NCI-H226 (cell line): Measurements from ENCODE around the gene ZSWIM3.
"Not testable (repeated sequence)": the region's sequence is repeated elsewhere in the genome, so short reads cannot be mapped to it uniquely, and the experiment has no call there.

Experiments
- DNase-seq: peaks from one replicate; pipeline ENCODE4 v3.0.0-alpha.2; 2015

The ZSWIM3 gene

DNA sequence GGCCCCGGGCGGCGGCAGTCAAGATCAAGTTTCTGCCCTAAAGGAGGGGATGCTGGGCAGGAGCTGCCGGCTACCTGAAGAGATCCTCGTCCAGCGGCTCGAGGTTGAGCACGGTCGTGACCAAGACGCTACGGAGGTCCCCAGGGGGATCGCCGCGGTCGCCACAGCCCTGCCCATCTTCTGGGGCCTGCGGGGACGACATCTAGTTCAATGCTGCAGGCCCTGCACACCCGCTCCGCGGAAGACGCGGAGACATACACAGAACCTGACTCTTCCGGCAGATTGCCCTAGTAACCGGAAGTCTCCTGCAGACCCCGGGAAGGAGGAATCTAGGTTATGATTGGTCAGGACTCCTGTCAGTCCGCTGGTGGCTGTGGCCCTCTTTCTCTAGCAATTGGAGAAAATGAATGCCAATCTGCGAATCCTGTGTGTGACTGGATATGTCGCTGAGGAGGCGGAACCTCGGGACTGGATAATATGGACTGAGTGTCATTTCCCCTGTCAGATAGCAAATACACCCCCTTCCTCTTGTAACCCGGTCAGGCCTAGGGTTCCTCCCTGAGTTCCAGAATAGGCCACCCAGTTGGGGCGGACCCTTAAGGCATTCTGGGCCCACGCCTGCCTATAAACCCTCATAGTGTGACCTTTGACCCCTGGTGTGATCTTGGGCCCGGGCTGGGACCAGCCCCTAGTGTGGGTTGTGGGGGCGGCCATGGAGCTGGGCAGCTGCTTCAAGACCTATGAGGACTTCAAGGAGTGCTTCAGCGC lies at the start of gene ZSWIM3, which contains the start of gene ACOT8:
Gene ZSWIM3, plus strand, starts transcription at position 501 of the 768 bp plus-strand sequence. Its CDS starts 212 bp downstream, at position 713.
Gene ACOT8, minus strand, starts transcription at position 279 of the 768 bp plus-strand sequence. Its CDS starts 77 bp downstream, at position 202.
- peak; percentile 100 for DNase-seq

DNA sequence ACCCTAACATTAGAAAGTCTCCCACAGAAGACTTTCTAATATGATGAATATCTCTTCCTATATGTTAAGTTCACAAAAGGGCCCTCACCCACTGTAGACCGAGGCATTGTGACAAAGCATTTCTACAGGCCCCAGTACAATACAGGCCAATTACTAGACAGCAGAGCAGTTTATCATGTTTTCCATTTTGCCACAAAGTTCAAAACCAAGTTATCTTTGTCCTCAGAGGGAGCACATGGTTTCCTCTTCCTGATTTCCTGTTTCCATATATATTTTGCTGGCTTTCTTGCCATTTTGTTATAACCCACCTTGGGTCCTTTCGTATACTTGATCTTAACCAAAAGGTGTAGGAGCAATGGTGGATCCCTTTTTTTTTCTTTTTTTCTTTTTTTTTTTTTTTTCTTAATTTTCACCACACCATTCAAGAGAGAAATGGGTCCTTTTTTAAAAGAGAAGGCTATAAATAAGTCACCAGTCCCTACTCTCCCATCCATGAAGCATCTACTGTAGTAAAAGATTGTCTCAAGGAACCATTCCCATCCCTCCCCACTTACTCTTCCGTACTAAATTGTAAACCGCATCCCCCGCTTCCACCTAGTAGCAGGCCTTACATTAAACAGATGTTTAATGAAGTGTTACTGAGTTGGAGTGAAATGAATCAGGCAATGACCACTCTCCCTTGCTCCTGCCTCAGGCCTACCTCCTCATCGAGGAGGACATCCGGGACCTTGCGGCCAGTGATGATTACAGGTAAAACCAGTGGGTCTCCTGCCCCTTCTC lies 47.0 kb upstream of the ZSWIM3 start:
- no peak for DNase-seq

DNA sequence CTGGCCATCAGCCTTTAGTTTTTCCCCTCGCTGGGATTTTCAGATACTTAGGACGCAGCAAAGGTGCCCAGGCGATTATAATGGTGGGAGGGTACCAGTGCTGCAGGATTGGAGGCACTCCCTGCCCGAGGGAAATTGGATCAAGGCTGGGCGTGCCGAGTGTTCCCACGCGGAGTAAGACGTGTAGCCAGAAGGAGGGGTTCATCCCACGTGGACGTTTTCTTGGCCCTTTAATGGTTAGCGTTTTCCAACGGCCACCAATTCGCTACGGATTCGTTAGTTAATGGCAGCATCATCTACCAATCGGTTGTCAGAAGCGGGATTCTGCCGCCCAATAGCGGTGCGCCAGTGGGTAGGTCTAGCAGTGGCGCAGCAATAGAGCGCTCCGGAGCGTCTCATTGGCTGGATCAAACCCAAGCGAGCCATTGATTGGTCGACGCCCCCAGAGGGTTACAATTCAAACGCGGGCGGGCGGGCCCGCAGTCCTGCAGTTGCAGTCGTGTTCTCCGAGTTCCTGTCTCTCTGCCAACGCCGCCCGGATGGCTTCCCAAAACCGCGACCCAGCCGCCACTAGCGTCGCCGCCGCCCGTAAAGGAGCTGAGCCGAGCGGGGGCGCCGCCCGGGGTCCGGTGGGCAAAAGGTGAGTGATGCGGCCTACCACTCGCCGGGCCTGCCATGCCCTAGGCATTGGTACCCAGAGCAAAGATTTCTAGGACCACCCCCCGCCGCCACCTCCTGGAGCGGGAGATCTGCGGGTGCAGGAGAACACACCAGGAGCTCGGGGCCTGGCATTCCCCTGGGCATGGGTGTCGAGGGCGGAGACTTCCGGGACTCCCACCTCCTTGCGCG lies 45.0 kb upstream of the ZSWIM3 start, which contains the start of gene UBE2C:
Gene UBE2C, plus strand, starts transcription at position 488 of the 849 bp plus-strand sequence. Its CDS starts 52 bp downstream, at position 540.
- DNase-seq = peak; percentile 100

DNA sequence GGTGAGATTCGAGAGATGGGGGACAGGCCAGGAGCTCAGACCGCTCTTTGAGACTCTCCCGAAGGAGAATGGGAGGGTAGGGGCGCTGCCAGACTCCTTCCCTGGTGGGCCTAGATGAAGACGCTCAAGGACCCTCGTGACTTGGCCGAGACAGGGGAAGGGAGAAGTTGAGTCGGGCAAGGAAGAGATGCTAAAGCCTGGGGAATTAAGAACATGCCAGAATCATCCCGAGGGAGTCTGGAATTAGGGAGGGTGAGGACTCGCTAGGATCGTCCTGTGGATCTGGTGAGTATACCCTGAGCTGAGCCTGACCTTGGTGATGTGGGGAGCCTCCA lies 44.4 kb upstream of the ZSWIM3 start:
- no peak for DNase-seq

DNA sequence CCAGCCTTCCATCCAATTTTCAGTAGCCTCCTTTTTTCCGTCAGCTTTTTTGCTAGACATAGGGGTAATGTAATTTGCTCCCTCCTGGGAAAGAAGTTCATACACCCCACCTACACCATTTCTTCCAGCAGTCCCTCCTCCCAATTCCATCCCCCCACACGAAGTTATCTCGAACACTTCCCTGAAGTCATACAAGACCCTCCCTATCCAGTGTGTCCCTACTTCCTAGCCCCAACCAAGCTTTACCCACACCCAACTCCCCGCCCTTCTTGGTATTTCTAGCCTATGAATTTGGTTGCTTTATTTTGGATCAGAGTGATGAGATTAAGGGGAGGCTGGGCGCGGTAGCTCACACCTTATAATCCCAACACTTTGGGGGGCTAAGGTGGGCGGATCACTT lies 43.9 kb upstream of the ZSWIM3 start:
- DNase-seq = no peak

DNA sequence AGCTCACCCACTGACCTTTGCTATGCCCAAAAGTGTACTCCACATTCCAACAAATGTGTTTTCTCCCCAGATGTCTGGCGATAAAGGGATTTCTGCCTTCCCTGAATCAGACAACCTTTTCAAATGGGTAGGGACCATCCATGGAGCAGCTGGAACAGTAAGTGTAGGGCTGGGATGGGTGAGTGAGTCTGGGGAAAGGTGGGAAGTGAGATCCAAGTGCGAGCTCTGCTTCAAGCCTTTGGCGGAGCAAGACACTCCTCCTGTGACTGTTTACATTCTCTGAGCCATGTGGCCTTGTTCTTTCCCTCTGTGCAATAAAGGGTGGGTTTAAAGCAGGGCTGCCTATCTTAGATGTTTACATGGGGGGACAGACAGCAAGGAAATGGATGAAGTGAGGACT lies 43.1 kb upstream of the ZSWIM3 start:
- DNase-seq = no peak

DNA sequence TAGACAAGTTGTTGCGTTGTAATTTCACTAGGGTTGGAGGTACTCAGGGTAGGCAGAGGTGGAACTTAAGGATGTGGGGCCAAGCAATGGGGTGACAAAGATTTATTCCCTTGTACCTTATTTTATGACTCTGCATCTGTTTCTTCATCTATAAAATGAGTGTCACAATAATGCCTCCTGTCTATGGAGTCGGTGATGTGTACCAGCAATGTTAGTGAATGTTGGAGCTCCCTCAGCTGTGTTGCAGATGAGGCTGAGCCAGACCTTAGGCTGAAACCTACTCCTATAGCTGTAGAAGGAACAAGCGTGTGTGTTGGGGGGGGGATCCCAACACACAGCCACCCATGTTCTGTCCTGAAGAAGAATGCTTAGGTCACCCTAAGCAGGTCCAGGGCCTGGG lies 40.5 kb upstream of the ZSWIM3 start:
- no peak for DNase-seq

DNA sequence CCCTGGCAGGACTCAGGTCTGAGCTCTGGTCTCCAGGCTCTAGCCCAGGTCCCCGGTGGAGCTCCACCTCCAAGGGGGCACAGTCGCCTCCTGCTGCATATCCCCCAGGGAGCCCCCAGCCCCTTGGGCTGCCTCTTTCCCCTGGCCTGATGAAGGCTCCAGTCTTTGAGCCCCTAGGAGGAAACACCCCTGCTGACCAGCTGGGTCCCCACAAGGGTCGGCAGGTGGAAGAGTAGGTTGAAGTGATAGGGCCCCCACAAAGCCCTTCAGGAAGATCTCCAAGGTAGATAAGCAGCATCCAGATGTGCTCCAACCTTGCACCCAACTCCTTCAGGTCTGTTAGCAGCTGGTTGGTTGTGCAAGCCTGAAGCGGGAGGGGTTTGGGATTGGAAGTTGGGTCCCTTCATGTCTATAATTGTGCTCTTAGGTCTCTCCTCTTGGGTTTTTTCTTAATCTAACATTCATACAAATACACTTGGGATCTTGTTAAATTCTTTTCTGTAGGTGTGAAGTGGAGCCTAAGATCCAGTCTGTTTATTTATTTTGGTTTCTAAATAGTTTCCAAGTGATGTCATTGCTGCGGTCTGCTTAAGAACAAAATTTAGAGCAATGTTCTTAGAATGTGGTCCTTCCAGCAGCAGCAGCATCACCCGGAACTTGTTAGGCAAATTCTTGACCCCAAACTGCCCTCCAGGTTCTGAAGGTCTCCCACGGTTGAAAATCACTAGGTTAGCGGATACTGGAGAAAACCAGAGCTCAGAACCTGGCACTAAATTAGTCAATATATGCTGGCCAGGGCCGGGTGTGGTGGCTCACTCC lies 39.8 kb upstream of the ZSWIM3 start:
- DNase-seq = peak; percentile 45

DNA sequence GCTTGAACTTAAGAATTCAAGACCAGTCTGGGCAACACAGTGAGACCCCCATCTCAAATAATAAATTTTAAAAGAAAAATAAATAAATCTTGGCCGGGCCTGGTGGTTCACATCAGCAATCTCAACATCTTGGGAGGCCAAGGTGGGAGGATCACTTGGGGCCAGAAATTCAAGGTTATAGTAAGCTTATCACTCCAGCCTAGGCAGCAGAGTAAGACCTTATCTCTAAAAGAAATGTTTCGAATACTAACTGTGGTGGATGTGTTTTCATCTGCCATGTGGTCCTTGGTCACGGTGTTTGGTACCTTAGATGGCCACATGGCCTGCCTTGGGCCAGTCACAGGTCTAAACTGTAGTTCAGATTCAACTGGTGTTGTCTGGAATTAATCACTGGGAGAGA lies 39.2 kb upstream of the ZSWIM3 start:
- DNase-seq = no peak

DNA sequence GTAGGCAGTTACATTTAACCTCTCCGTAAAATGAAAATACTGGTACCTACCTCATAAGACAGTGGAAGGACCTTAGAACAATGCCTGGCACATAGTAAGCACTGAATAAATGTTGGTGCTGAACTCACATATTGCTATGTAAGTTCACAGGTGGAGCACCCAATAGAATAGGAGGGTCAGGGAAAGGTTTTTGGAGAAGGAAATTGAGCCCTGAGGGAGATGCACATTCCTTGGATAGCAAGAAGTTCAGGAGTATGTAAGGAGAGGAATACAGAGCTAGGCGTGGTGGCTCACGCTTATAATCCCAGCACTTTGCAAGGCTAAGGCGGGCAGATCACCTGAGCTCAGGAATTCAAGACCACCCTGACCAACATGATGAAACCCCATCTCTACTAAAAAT lies 37.9 kb upstream of the ZSWIM3 start:
- no peak for DNase-seq

DNA sequence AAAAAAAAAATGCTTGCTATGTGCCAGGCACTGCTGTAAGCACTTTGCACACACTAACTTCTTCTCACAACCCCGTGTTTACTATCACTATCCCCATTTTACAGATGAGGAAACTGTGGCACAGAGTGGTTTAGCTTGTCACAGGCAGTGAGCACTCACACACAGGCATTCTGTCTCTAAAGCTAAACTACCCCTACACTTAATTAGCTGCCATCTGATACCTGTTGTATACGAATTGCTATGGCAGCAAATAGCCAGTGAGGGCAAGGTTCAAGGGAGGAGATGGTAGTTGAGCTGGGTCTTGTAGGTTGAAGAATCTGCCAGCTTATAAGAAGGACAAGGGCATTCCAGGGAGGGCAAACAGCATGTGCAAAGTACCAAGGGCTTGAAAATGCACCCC lies 35.5 kb upstream of the ZSWIM3 start:
- no peak for DNase-seq

DNA sequence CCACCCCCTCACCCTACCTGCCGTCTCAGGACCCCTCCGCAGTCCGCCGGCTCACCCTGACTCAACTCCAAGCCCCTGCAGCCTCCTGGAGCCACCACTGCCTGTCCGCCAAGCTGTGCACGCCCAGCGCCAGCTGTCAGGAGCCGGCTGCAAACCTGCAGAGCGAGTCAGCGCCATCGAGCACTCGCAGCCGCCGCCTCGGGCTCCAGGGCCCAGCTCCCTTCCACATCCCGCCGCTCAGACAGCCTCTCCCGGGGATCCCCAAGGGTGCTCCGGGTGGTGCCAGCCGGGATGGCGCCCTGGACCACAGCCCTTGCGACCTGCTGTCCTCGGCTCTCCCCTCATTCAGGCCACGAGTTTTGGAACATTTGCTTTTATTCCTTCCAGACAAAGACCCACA lies 34.6 kb upstream of the ZSWIM3 start:
- DNase-seq = peak; percentile 60

DNA sequence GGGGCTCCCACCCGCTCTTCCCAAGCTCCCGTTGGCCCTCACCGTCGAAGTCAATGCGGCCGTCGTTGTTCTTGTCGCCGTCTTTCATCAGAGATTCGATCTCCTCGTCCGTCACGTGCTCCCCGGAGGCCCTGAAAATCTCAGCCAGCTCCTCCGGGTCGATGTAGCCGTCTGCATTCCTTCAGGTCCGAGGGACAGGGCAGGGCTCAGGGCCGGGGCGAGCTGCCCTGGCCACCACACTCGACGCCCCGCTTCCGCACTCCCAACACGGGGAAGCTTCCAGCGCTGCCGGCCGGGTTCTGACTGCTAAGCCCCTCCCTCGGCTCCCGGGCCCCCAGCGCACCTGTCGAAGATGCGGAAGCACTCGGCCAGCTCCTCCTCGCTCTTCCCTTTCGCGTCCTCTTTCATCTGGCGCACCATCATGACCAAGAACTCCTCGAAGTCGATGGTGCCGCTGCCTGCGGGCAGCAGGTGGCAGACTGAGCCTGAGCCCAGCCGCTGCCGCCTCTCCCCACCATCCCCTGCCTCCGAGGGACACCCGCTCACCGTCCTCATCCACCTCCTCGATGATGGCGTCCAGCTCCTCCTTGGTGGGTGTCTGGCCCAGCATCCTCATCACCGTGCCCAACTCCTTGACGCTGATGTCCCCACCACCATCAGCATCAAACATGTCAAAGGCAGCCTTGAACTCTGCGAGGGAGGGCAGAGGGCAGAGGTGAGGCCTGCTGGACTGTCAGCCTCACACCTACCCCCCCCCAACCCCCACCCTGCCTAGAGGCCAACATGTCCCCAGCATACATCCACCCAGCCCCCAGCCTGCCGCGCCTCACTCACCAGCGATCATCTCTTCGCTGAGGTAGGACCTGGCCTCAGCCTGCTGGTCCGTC lies 33.2 kb upstream of the ZSWIM3 start:
- no peak for DNase-seq

DNA sequence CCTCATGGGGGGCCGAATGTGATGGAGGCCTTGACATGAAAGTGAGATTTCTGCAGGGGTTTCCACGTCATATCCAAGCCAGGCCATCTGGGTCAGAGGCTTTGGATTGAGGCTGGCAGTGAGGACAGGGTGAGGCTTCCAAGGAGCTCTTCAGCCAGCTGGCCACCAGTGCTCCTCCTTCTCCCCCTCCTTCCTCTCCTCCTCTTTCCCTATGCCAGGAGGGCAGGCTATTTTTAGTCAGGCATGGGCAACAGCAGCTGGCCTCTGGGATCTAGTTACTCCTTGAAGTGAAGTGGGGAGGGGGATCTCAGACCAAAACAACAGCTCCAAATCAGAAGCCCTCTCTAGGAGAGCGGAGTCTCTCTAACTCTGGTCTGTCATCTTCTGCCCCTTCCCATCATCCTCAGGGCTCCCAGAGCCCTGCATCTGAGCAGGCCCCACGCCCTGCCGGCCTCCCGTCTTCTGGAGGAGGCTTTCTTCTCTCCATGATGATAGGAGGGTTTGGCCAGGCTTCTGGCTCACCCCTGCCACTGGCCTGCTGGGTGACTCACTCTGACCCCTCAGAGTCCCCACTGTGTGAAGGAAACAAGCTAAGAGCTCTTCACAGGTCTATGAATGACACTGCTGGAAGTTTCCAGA lies 30.9 kb upstream of the ZSWIM3 start:
- no peak for DNase-seq

DNA sequence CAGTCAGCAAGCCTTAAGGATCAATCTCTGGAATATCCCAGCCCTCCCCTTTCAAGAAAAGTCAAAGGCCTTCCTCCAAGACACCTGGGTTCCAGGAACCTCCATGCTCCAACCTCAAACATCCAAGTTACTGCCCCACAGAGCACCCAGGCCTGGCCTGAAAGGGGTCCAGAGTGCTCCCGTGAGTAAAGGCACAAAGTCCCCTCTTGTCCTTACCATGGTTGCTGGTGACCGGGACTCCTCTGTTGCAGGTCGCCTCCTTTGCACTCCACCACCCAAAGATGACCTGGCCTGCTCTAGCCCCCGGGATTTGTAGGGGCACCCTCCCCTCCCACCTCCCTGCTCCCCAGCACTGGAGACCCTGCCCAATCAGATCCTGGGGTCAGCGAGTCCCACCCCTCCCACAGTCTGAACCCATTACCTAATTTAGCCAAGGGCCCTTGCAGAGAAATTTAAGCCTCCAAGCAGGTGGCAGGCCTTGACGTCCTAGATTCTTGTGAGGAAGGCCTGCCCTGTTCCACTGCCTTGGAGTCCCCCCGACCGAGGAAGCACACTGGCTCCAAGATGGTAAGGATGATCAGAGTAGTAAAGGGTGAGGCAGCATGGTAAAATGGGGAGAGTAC lies 30.3 kb upstream of the ZSWIM3 start, which contains the start of gene TNNC2:
Gene TNNC2, minus strand, starts transcription at position 283 of the 623 bp plus-strand sequence. Its CDS starts 64 bp downstream, at position 219.
- no peak for DNase-seq

DNA sequence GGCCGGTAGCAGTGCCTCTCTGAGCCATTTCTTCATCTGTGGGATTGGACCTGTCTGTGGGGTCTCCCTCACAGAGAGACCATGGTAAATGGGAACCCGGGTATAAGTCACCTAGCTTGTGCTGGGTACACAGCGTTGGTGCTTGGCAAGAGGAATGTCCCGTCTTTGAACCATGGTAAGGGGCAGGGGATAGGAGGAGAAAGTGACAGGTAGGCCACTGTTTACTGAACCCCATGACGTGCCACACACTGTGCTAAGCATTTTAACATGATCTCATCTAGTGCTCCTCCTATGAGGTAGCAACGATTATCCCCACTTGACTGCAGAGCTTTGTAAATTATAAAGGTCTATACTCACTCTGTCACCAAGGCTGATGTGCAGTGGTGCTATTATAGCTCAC lies 29.7 kb upstream of the ZSWIM3 start:
- DNase-seq = no peak

DNA sequence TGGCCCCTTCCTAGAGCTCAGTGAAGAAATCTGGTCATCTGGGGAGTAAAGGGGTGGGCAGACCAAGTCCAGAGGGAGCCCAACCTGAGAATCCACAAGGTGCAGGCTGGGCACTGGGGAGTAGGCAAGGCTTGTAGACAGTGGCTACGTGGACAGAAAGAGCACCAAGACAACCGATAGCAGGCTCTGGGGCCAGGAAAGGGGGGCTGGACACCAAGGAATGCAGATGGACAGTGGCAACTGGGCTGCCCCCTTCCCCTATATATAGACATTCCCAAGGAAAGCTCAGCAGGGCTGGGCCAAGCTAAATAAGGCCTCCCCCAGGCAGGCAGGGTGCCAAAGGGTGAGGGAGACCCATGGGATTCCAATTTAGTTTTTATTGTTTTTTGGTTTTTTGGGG lies 28.8 kb upstream of the ZSWIM3 start:
- no peak for DNase-seq

DNA sequence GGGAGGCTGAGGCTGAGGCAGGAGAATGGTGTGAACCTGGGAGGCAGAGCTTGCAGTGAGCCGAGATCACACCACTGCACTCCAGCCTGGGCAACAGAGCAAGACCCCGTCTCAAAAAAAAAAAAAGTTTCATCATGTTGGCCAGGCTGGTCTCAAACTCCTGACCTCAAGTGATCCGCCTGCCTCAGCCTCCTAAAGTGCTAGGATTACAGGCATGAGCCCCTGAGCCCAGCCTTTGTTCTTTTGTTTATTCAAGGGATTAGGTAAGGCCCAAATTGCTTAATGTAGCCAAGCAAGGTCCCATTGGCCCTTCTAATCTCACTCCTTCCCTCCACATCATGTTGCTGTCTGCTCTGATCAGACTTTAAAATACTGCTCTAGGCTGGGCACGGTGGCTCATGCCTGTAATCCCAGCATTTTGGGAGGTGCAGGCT lies 27.7 kb upstream of the ZSWIM3 start:
- not testable (repeated sequence) for DNase-seq

DNA sequence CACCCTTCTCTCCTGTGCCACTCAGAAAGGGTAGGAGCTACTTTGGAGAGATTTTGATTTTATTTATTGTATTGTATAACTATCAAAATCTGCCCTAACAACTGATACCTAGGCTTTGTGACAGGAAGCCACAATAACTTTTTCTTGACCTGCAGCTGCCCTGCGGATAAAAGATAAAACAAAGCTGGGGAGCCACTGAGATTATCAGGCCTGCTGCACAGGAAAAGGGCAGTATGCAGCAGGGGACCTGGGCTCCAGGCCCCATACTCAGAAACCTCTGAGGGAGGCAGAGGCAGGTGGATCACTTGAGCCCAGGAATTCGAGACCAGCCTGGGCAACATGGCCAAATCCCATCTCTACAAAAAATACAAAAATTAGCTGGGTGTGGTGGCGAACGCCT lies 24.8 kb upstream of the ZSWIM3 start:
- no peak for DNase-seq
